ENCODE data around the gene ADK.
A peak's percentile ranks its signal among the peaks of the same experiment; 100 is the strongest.
"Not testable (repeated sequence)": the region's sequence is repeated elsewhere in the genome, so short reads cannot be mapped to it uniquely, and the experiment has no call there.

Gene ADK

GRCh38 chr10:74556072-74556705 is 405.2 kb downstream of the ADK start:
- DNase-seq, result no peak

DNA sequence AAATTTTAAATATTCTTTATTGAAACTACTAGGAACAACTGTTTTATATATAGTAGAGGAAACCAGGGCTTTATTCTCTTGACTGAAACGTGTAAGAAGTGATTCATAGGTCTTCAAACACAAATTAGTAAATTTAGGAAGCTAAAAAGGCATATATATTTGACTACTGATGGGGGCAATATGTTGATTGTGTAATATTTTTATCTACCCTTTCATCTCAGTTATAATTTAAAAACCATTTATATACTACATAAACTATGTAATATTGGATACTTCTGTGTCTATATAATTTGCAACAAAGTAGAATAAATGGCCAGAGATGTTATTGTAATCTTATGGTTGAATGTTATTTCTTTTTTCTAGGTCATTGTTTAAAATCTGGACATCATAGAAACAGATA is 406.1 kb downstream of the ADK start:
- no peak for DNase-seq

DNA sequence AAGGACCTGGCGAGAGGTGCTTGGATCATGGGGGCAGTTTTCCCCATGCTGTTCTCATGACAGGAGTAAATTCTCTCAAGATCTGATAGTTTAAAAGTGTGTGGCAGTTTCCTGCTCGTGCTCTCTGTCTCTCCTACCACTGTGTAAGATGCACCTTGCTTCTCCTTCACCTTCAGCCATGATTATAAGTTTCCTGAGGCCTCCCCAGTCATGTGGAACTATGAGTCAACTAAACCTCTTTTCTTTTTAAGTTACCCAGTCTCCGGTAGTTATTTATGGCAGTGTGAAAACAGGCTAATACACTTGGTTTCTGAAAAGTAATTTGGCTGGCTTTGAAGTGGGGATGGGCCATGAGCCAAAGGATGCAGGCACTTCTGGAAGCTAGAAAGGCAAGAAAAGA is 407.4 kb downstream of the ADK start:
- no peak for DNase-seq

DNA sequence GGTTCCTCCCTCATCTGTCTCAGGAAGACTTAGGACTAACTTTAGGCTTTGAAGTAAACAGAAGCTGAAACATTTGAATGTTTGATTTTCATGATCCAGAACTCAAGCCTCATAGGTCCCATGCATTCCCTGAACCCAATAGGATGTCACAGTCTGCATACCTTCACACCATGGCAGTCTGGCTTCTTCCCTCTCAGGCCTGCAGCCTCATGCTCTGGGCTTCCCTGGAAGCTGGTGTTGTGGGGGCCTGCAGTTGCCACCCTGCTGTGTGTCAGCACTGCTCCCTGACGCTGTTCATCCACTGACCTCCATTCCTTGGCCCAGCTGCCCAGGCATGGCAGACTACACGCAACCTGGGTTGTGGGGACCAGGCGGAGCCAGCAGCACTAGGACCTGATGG is 407.9 kb downstream of the ADK start:
- DNase-seq, result no peak

GRCh38 chr10:74568896-74569295 is 417.9 kb downstream of the ADK start:
- DNase-seq, result not testable (repeated sequence)

DNA sequence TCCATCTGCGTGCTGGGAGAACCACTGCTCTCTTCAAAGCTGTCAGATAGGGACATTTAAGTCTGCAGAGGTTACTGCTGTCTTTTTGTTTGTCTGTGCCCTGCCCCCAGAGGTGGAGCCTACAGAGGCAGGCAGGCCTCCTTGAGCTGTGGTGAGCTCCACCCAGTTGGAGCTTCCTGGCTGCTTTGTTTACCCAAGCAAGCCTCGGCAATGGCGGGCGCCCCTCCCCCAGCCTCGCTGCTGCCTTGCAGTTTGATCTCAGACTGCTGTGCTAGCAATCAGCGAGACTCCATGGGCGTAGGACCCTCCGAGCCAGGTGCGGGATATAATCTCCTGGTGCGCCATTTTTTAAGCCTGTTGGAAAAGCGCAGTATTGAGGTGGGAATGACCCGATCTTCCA is 422.5 kb downstream of the ADK start:
- DNase-seq, result not testable (repeated sequence)

DNA sequence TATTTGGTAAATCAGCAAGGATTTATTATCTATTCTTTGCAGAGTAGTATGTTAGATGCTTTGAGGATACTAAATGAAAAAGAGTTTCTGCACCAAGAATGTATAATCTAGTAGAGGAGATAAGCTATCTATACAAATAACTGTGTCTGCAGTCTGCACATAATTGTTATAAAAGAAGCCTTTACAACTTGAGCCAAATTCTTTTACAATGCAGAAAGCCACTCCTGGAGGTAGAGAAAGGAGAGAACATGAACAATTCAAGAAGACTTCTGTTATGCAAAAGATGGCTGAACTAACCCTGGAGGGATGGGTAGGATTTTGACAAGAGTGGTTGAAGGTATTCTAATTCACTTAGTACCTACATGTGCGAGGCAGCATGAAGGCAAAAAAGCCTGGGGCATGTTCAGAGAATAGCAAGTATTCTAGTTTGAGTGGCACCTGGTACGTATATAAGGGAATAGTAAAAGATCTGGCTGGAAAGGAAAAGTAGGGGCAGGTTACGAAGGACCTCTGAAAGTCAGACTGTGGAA is 424.2 kb downstream of the ADK start:
- no peak for DNase-seq

DNA sequence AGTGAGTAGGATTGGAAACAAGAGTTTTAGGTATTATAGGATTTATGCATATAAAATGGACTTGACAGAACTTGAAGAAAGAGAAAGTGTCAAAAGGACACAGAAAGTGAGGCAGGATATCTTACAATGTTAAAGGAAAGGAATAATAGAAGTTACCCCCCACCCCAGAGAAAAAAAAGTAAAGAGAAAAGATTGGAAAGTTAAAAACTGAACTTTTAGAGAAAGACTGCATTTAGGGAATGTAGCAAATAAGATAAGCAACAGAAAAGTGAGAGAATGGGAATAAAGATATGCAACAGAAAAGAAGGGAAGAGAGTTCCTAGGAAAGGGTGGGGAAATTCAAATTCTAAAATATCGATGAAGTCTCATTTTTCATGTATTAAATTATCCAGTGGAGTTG is 424.9 kb downstream of the ADK start:
- no peak for DNase-seq

DNA sequence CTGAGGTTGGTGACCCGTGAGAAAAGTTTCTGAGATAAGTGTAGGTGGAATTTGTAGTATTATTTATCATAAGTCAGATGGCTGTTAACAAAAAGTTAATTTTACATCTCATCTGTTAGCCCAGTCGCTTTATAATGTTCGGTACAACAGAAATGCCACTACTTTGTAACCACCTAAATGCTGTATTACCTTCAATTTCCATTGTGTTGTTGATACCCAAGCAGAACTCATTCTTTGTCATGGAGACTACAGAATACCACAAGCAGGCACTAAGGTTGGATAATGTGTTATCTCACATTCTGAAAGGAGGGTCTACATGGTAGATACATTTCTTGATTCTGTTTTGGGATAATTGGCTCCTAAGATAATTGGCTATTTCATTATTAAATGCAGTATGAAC is 425.6 kb downstream of the ADK start:
- no peak for DNase-seq

DNA sequence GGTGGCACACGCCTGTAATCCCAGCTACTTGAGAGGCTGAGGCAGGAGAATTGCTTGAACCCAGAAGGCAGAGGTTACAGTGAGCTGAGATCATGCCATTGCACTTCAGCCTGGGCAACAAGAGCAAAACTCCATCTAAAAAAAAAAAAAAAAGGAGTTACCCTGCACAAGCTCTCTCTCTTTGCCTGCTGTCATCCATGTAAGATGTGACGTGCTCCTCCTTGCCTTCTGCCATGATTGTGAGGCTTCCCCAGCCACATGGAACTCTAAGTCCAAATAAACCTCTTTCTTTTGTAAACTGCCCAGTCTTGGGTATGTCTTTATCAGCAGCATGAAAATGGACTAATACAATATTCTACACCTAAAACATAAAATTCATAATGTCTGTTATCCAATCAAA is 429.4 kb downstream of the ADK start:
- DNase-seq, result not testable (repeated sequence)

DNA sequence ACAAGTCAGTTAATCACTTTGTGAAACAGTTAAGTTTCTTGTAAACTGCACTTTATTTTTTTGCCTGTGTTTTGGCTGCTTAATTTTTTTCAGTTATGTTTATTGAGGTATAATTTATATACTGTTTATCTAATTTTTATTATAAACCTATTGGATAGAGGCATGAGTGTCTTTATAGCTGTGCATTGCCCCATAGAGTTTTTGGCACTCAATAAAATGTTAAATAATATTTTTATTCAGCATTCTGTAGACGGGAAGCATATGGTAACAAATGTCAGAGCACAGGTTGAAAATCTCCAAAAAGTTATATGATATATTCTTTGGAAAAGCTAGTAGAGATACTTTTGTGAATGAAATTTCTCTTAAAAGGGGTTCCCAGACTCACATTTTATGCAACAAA is 431.5 kb downstream of the ADK start:
- DNase-seq, result no peak

DNA sequence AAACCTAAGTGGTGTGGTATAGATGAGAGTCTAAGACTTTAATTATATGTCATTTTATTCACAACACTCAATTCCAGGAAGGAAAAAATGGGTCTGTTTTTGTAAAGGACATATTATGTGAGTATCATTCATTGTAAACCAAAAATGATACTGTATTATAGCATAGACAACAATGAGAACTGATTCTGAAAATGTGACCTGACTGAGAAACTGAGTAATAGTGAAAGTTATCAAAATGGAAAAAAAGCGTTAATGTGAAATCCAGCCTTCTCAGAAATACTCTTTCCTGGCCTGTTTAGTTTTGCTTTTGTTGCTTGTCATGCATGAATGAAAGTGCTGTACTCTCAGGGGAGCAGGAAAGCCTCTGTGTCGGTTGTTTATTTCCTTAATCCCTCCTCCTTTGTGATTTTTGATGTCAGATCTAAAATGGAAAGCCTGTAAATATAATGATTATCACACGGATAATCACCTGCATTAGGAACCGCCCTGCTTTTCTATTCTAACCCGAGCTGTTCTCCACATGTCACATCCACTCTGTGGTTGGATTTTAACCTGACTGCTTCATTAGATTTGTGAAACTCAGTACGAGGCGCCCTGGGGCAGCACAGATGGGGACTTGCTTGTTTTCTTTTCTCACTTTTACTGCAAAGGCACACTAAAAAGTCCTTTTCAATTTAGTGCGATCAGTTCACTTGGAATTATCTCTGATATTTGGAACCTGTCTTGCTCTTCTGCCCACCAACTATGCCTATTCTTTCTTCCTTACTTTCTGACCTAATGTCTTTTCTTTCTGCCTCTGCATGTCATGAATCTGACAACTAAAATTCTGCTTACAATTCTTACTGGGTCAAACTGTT is 434.4 kb downstream of the ADK start:
- peak; percentile 58 for DNase-seq

DNA sequence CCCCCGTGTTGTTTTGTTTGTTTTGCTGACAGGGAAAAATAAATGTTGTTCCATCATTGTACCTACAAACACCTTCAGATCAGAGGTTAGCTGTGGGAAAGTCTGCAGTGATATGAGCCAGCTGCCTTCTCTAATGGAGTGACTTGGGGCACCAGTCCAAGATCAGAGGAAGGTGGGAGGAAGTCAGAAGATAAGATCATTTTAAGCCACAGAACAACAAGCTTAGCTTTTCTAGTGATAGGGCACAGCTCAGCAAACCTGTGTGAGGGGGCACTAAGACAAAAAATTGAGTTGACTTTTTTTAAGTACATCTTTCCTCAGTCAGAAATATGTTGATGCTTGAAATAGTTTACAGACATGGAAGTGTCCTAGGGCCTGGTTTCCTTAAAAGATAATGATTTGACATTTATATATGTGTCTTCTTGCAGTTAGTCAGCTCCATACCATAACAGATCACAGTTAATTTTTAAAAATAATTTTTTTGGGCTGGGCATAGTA is 435.1 kb downstream of the ADK start:
- no peak for DNase-seq

- DNase-seq, result no peak
These were observed 436.3 kb downstream of the ADK start for GRCh38 chr10:74587109-74587854.

- peak; percentile 41 for DNase-seq
These were observed 438.2 kb downstream of the ADK start for GRCh38 chr10:74589226-74589673.

DNA sequence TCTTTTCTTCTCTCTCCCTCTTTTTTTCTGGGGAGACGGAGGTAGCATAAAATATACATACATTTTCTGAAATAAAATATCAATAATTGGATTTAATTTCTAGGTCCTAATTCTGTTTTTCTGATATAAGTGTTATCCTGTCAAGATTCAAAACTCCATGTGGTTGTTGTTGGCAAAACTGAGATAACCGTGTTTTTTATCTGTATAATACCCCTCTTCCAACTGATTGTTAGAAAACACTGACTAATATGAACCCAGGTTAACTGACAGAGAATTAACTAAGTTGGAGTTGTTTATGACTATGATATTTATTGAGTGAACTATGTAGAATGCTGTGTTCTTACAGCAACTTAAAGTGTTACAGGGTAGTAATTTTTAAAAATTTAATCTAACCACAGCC is 438.8 kb downstream of the ADK start:
- no peak for DNase-seq

GRCh38 chr10:74593470-74593869 is 442.4 kb downstream of the ADK start:
- DNase-seq, result no peak

- no peak for DNase-seq
These were observed 445.7 kb downstream of the ADK start for GRCh38 chr10:74596713-74597112.

GRCh38 chr10:74598891-74599566 is 448.0 kb downstream of the ADK start:
- DNase-seq, result no peak

DNA sequence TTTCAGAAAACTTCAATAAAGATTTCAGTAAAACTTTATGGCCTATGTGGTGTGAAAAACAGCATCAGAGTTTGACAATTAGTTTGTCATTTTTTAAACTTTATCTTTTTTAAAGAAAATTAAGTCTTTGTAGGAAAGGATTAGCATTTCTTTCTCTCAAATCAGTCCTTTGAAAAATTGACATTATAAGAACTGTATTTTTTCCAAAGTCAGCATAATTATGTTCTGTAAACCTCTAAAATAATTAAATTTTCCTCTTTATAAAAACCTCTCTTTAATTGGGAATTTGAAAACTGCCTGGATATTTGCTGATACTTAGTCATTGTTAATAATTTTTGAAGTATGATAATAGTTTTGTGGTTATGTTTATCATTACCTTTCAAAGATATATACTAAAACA is 448.7 kb downstream of the ADK start:
- no peak for DNase-seq

- DNase-seq, result no peak
These were observed 449.1 kb downstream of the ADK start for GRCh38 chr10:74600170-74600569.

DNA sequence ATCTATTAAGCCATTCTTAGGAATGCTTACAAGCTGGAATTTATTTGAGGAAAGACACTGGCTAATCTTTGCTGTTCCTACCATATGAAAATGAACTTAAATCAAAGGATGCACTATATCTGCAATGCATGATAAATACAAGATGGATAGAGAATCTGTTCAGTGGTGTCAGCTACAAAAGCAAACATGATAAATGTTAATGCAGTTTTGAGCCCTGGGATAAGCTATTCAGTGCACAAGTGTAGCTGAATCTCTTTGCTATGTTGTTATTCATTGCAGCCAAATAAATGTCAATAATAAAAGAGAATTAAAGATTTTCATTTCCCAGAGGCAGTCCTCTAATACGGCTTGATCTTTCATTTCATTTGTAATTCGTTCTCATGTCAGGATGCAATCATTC is 451.6 kb downstream of the ADK start:
- no peak for DNase-seq

Data from right kidney (tissue), 1 donor.